ENCODE data around the gene SNCG. TPM values are rescaled to one million over a fixed set of nuclear protein-coding genes. Genes with fewer than 3 reads are reported as not detected.

SNCG gene
- total RNA-seq, 1 donor from 2014 or later, result 25.5 TPM

DNA sequence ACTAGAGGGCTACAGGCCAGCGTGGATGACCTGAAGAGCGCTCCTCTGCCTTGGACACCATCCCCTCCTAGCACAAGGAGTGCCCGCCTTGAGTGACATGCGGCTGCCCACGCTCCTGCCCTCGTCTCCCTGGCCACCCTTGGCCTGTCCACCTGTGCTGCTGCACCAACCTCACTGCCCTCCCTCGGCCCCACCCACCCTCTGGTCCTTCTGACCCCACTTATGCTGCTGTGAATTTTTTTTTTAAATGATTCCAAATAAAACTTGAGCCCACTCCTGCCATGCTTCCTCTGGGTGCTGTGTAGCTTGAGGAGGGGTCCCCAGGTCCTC, 4.5 kb downstream of the SNCG start:
- DNase-seq (ENCODE audit: low read depth), result no peak
- Histone ChIP-seq H3K36me3 (ENCODE audit: control insufficient read depth, insufficient read depth, low read length) (peaks cover 3% of the 10 kb centered on the region), H3K4me3 (ENCODE audit: low read depth, low read length) (no peak overlapping the region), H3K27me3 (ENCODE audit: control insufficient read depth, insufficient read depth, low read length) (no peaks in the 10 kb centered on the region)
- FAIRE-seq, result no peak
- TF ChIP-seq, protein P1, sequence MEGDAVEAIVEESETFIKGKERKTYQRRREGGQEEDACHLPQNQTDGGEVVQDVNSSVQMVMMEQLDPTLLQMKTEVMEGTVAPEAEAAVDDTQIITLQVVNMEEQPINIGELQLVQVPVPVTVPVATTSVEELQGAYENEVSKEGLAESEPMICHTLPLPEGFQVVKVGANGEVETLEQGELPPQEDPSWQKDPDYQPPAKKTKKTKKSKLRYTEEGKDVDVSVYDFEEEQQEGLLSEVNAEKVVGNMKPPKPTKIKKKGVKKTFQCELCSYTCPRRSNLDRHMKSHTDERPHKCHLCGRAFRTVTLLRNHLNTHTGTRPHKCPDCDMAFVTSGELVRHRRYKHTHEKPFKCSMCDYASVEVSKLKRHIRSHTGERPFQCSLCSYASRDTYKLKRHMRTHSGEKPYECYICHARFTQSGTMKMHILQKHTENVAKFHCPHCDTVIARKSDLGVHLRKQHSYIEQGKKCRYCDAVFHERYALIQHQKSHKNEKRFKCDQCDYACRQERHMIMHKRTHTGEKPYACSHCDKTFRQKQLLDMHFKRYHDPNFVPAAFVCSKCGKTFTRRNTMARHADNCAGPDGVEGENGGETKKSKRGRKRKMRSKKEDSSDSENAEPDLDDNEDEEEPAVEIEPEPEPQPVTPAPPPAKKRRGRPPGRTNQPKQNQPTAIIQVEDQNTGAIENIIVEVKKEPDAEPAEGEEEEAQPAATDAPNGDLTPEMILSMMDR (IDR thresholded peaks at IDR 0.05; ENCODE audit: insufficient read depth, low read length, severe bottlenecking), result no peak

DNA sequence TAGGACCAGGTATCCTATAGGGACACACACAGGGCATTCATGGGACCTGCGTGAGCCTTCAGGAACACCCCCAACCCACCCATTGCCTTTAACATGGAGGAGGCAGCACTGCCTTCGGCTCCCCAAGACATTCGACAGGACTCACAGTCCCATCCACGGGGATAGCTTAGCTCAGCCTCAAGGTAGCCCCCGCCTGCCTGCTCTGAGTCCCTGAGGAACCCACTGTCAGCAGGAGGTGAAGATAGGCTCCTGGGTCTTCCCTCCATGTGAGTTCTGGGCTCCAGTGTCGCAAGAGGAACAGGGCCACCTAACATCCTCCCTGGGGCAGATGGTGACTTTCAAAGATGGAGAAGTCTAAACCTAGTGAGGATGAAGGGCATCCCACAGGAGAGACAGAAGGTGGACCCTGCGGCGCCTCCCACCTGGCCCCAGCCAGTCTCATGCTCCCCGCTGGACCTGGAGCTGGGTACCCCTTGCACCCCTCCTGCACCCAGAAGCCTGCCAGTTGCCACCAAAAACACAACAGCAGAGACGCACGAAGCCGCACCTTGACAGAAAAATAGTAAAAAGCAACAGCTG, 5.0 kb downstream of the SNCG start:
- no peak overlapping the region for H3K4me3 ChIP-seq (ENCODE audit: low read depth, low read length)
- peaks cover 3% of the 10 kb centered on the region for H3K36me3 ChIP-seq (ENCODE audit: control insufficient read depth, insufficient read depth, low read length)
- TF ChIP-seq, protein P1 (IDR thresholded peaks at IDR 0.05; ENCODE audit: insufficient read depth, low read length, severe bottlenecking), result no peak
- DNase-seq (ENCODE audit: low read depth) (no peak), FAIRE-seq (peak; percentile 23)
- H3K27me3 ChIP-seq (ENCODE audit: control insufficient read depth, insufficient read depth, low read length), result no peaks in the 10 kb centered on the region

DNA sequence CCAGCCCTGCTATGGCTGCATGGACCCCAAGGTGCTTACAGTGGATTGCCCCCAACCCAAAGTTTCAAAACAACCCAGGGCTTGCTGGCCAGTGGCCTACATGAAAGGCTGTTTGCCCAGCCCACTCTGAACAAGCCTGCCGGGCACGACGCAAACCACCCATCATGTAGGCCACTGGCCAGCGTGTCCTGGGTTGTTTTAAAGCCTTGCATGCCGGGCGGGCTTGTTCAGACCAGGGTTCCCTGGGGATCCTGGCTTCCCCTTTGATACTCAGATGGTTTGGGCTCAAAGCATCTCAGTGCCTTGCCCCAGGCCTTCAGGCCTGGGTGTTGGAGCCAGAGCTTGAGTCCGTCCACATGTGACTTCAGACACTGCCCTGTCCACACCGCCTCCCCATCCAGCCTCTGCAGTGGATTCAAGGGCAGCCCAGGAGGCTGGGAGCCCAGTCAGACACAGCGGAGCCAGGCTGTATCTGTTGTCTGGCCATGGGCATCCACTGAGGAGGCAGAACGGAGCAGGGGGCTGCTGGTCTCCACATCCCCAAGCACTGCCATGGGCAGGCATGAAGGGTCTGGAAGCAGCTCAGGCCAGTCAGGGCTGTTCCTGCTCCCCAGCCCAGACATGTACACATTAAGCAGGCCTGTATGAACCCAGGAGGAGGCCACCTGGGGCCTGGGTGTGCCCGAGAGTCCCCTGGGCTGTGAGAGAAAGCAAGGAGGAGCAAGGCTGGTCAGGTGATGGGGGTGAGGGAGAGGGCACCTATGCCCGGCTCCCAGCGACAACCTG, 5.9 kb downstream of the SNCG start:
- no peaks in the 10 kb centered on the region for H3K27me3 ChIP-seq (ENCODE audit: control insufficient read depth, insufficient read depth, low read length)
- peaks cover 3% of the 10 kb centered on the region for H3K36me3 ChIP-seq (ENCODE audit: control insufficient read depth, insufficient read depth, low read length)
- FAIRE-seq (no peak), DNase-seq (ENCODE audit: low read depth) (no peak)
- H3K4me3 ChIP-seq (ENCODE audit: low read depth, low read length), result no peak overlapping the region
- TF ChIP-seq, protein P1 (IDR thresholded peaks at IDR 0.05; ENCODE audit: insufficient read depth, low read length, severe bottlenecking), result no peak

DNA sequence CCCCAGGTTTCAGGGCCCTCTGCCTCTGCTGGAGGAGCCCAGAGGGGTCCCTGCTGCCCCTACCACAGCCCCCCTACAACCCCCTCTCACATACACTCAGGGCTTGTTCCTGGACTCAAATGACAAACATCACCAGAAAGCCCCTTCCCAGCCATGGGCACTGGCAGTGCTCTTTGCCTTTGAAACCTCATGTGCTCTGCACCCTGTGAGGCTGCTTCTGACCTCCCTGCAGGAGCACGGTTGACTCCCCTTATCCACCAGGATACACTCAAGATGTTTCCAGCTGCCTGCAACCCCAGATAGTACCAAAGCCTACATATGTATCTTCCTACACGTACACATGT, 6.4 kb downstream of the SNCG start:
- no peaks in the 10 kb centered on the region for H3K27me3 ChIP-seq (ENCODE audit: control insufficient read depth, insufficient read depth, low read length)
- H3K36me3 ChIP-seq (ENCODE audit: control insufficient read depth, insufficient read depth, low read length), result peaks cover 3% of the 10 kb centered on the region
- TF ChIP-seq, protein P1 (IDR thresholded peaks at IDR 0.05; ENCODE audit: insufficient read depth, low read length, severe bottlenecking), result no peak
- no peak for DNase-seq (ENCODE audit: low read depth)
- no peak for FAIRE-seq
- no peak overlapping the region for H3K4me3 ChIP-seq (ENCODE audit: low read depth, low read length)

DNA sequence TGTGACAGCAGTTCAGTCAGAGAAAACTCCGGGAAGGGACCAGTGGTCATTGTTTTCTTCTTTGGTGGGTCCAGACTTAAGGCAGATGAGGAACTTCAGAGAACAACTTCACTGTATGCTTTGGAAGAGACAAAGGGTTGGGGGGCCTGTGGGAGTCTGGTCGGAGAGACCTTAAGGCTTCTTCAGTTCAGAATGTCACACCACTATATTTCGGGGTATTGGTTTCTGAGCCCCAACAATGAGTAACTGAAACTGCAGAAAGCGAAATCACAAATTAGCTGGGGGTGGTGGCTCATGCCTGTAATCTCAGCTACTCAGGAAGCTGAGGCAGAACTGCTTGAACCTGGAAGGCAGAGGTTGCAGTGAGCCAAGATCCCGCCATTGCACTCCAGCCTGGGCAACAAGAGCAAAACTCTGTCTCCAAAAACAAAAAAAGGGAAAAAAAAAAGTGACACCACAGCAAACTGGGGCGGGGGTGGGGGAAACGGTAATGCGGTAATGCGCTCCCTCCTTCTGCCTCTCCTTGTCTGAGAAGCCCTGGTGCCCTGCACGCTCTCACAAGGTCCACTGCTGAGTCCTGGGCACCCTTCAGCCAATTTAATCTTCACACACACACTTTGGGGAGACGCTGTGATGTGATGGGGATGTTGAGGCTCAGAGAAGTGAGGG, 7.7 kb downstream of the SNCG start:
- FAIRE-seq (no peak), DNase-seq (ENCODE audit: low read depth) (no peak)
- Histone ChIP-seq H3K27me3 (ENCODE audit: control insufficient read depth, insufficient read depth, low read length) (no peaks in the 10 kb centered on the region), H3K4me3 (ENCODE audit: low read depth, low read length) (no peak overlapping the region), H3K36me3 (ENCODE audit: control insufficient read depth, insufficient read depth, low read length) (peaks cover 3% of the 10 kb centered on the region)
- TF ChIP-seq, protein P1 (IDR thresholded peaks at IDR 0.05; ENCODE audit: insufficient read depth, low read length, severe bottlenecking), result no peak

Data from bronchial epithelial cell (primary cell).